Choroid plexus epithelial cell (primary cell): ENCODE results near the gene CBY1.

ENCODE experiments used
- DNase-seq: peaks from one replicate; pipeline ENCODE4 v3.0.0-alpha.2; 2010; ENCODE audit warnings: low read depth
- H3K4me3 ChIP-seq: 2 replicates; pipeline ENCODE4 v1.5.1; 2011; ENCODE audit warnings: low read depth, mild to moderate bottlenecking, control low read depth, low read length, moderate library complexity
- TF ChIP-seq, protein P1 (sequence below): conservative IDR thresholded peaks from 2 replicates; pipeline ENCODE4 v1.5.1; 2011; ENCODE audit warnings: low read depth, mild to moderate bottlenecking, control low read depth, inconsistent platforms, low read length, moderate library complexity

The CBY1 gene

DNA sequence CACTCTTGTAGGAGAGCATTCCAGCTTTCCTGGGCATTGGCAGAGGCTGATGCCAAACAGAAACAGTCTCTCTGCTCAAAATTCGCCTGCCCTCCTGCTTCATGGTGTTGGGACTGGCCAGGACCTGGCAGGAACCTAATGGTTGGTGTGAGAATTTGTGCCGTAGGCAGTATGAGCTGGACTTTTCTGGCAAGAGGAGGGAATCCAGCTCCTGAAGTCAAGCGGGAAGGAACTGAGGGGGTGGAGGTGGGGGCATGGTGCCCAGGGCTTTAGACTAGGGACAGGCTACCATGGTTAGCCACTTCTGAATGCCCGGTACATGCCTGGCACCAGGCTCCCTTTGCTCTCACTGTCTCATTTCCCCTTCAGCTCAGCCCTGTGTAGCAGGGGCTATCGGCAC lies 18.4 kb downstream of the CBY1 start:
- no peak for DNase-seq
- no peak overlapping the region for H3K4me3 ChIP-seq
- TF ChIP-seq, protein P1, sequence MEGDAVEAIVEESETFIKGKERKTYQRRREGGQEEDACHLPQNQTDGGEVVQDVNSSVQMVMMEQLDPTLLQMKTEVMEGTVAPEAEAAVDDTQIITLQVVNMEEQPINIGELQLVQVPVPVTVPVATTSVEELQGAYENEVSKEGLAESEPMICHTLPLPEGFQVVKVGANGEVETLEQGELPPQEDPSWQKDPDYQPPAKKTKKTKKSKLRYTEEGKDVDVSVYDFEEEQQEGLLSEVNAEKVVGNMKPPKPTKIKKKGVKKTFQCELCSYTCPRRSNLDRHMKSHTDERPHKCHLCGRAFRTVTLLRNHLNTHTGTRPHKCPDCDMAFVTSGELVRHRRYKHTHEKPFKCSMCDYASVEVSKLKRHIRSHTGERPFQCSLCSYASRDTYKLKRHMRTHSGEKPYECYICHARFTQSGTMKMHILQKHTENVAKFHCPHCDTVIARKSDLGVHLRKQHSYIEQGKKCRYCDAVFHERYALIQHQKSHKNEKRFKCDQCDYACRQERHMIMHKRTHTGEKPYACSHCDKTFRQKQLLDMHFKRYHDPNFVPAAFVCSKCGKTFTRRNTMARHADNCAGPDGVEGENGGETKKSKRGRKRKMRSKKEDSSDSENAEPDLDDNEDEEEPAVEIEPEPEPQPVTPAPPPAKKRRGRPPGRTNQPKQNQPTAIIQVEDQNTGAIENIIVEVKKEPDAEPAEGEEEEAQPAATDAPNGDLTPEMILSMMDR, result no peak

DNA sequence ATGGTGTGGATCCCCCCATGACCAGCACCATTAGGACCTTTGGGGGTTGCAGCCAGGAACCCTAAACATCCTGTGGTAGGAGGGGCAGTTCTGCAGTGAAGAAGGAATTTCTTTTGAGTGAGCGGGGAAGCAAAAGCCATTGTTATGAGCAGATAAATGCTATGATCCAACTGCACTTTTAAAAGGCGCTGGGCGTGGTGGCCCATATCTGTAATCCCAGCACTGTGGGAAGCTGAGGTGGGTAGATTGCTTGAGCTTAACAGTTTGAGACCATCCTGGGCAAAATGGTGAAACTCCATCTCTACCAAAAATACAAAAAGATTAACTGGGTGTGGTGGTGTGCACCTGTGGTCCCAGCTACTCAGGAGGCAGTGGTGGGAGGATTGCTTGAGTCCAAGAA lies 19.4 kb downstream of the CBY1 start:
- no peak for DNase-seq
- no peak overlapping the region for H3K4me3 ChIP-seq
- TF ChIP-seq, protein P1, result no peak

DNA sequence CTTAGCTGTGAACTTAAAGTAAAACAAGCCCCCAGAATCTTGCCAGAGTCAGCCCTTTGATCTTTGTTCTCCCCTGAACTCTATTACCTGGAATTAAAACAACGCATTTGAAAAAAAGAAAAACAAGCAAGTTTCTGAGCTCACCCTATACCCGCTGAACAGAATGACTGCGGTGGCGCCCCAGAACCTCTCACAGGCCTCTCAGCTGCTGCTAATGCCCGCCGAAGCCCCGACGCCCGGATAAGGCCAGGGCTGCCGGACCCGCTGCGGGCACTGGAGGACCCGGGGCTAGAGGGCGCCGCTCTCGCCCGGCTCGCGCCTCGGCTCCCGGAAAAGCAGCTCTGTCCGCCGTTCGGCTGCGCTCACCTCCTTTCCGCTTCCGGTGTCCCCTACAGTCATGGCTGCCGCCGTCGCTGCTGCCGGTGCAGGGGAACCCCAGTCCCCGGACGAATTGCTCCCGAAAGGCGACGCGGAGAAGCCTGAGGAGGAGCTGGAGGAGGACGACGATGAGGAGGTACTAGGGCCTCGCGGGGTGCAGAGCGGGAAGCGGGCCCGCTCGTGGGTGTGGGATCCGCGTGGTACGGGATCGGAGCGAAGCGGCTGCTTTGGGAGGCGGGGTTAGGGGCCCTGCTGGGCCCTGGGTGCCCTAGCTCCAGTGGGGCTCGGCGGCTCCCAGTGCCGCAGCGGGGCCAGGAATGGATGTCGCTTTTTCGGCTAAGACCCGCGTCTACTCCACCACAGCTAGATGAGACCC lies 25.3 kb downstream of the CBY1 start, which contains the start of gene TOMM22:
Gene TOMM22 (plus strand): TSS at position 376 of the 754 bp plus-strand sequence. CDS start 22 bp downstream, at position 398.
- peak; percentile 87 for DNase-seq
- TF ChIP-seq, protein P1, result peak; percentile 52
- H3K4me3 ChIP-seq, result peak within 1 kb of the TSS; percentile 98

DNA sequence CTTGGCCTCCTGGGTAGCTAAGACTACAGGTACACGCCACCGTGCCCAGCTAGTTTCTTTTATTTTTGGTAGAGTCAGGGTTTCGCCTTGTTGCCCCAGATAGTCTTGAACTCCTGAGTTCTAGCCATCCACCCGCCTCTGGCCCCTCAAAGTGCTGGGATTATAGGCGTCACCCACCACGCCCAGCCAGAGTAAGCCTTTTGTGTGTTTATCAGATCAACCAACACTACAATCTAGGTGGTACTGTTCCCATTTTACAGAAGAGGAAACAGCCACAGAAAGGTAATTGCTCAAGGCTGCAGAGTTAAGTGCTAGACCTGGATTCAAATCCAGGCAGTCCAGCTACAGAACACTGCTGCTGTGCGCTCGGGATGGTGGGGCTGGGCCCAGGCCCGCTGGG lies 28.5 kb downstream of the CBY1 start:
- no peak for DNase-seq
- TF ChIP-seq, protein P1, result no peak
- H3K4me3 ChIP-seq, result no peak overlapping the region

DNA sequence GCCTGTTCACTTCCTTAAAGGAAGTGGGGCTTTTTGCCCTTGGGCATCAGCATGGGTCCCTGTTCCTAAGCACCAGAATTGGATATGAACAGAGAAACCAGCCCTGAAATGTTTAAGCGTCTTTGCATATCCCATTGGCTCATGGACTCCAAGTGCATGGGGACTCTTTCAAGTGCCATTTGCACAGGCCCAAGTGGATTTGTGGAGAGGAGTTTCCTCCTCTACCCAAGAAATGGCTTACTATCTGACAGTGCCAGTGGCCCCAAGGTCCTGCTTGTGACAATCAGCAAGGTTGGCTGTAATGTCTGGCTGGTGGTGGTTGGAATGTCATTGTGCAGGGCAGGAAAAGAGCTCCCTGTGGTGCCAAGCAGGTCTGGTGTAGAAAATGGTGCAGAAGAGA lies 29.3 kb downstream of the CBY1 start:
- TF ChIP-seq, protein P1, result no peak
- DNase-seq, result no peak
- no peak overlapping the region for H3K4me3 ChIP-seq

DNA sequence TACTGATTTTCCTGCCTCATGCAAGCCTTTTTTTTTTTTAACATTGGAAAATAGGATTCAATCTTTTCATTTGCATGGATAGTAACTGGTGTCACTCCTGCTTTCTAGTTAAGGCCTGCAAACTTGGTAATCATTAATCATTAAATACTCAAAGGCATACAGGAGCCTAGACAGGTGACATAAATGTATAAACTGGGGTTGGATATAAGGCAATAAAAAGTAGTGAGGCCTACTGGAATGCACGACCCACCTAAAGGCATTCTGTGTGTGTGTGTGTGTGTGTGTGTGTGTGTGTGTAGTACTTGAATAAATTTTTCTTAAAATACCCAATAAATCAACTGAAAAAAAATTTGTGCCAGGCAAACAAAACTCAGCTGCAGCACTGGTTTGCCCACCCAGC lies 33.2 kb downstream of the CBY1 start:
- TF ChIP-seq, protein P1, result no peak
- H3K4me3 ChIP-seq, result no peak overlapping the region
- DNase-seq, result no peak

DNA sequence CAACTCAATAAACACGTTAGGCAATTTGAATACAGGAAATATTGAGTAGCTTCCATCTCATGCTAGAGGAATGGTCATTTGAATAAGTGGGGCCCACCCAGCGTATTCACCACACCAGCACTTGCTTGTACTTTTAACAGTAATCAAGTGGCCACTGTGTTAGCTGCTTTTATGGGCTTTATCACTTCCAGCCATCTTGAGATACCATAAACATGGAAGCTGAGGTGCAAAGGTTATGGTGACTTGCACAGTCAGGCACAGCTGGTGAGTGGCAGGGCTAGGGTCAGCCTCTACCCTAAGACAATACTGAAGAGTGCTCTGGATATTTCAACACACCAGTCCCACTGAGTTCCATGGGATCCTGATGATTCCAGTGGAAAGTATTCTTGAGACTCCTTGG lies 37.6 kb downstream of the CBY1 start:
- no peak for DNase-seq
- TF ChIP-seq, protein P1, result no peak
- no peak overlapping the region for H3K4me3 ChIP-seq
